Left cardiac atrium (tissue), 4 donors: ENCODE results near the gene SLC44A1. TPM values are rescaled to one million over a fixed set of nuclear protein-coding genes. Genes with fewer than 3 reads are reported as not detected.

Experiments
- ATAC-seq, 2 donors: fragments of 200-7000 bp; cut with Tn5 transposase; one replicate each; pipeline ENCODE4 v1.9.1; 2020; ENCODE audit warnings: mild to moderate bottlenecking in 2 of 2, moderate library complexity in 2 of 2
- DNase-seq: peaks from one replicate; pipeline ENCODE4 v3.0.0-alpha.2; 2020
- intact Hi-C, 2 donors: fragments of 100-400 bp; cut with DNase I; formaldehyde crosslinking; loops; one replicate each; pipeline versions ENCODE4 v1.14.1 to v1.15.1; 2022 to 2023
- total RNA-seq, 2 donors: library from RNA; stranded (reverse); fragmentation: NEBNext Ultra II Directional; extraction: Animal tissue kit (Norgen Biotek cat#: 25700); gene quantifications; one replicate each; pipeline ENCODE4 v1.2.1, GENCODE V29; 2021
- donor health status: DM: no; HTN: yes; CAD: no.
- donor health status: DM: no; HTN: yes; CAD: no; lungs with severe emphysema.
- donor health status: DM: yes; HTN: yes; CAD: no.
- donor health status: Dilated cardiomyopathy.

Gene SLC44A1
- total RNA-seq, 2 donors from 2014 or later: 16.9 to 17.3 TPM

- intact Hi-C loops: loop anchor here (10.0 kb wide), 4 partner anchors 349 to 629 kb away; partner anchors contain the start of gene ABCA1 (in 1 of the 2)
- ATAC-seq: peak; percentile 19 to 47
- DNase-seq: no peak
These were observed 169.1 kb downstream of the SLC44A1 start for GRCh38 chr9:105413525-105413924.

GRCh38 chr9:105414947-105415661, 170.7 kb downstream of the SLC44A1 start:
- peak; percentile 45 for DNase-seq
- ATAC-seq: peak; percentile 76 to 78
- intact Hi-C loops: loop anchor here (1.0 to 10.0 kb wide), 7 partner anchors 255 to 630 kb away; partner anchors contain the start of gene ABCA1 (in 1 of the 2)

GRCh38 chr9:105415662-105415980, 171.2 kb downstream of the SLC44A1 start:
- DNase-seq: no peak
- intact Hi-C loops: loop anchor here (1.0 to 10.0 kb wide), 7 partner anchors 255 to 631 kb away; partner anchors contain the start of gene ABCA1 (in 1 of the 2)
- no peak for ATAC-seq

- ATAC-seq (no peak), DNase-seq (no peak)
- intact Hi-C loops: loop anchor here (5.0 to 10.0 kb wide), 6 partner anchors 260 to 632 kb away; partner anchors contain the start of gene ABCA1 (in 1 of the 2)
These were observed 172.4 kb downstream of the SLC44A1 start for GRCh38 chr9:105416840-105417239.

GRCh38 chr9:105418588-105419500, 174.4 kb downstream of the SLC44A1 start:
- no peak for ATAC-seq
- intact Hi-C loops: loop anchor here (5.0 to 10.0 kb wide), 6 partner anchors 262 to 634 kb away; partner anchors contain the start of gene ABCA1 (in 1 of the 2)
- no peak for DNase-seq

- DNase-seq: no peak
- ATAC-seq: no peak
- intact Hi-C loops: loop anchor here (5.0 to 10.0 kb wide), 6 partner anchors 263 to 635 kb away; partner anchors contain the start of gene ABCA1 (in 1 of the 2)
These were observed 175.6 kb downstream of the SLC44A1 start for GRCh38 chr9:105419816-105420597.

GRCh38 chr9:105421154-105421553, 176.7 kb downstream of the SLC44A1 start:
- DNase-seq: no peak
- intact Hi-C loops: no loop called here
- ATAC-seq: no peak

- ATAC-seq (no peak), DNase-seq (no peak)
- intact Hi-C loops: no loop called here
These were observed 177.4 kb downstream of the SLC44A1 start for GRCh38 chr9:105421864-105422263.

GRCh38 chr9:105425816-105426433, 181.5 kb downstream of the SLC44A1 start:
- intact Hi-C loops: no loop called here
- no peak for DNase-seq
- ATAC-seq: peak in 1 of 2 donors; percentile 39

- ATAC-seq (no peak), DNase-seq (no peak)
- intact Hi-C loops: no loop called here
These were observed 182.2 kb downstream of the SLC44A1 start for GRCh38 chr9:105426657-105427056.

GRCh38 chr9:105431424-105432246, 187.2 kb downstream of the SLC44A1 start:
- ATAC-seq: no peak
- no peak for DNase-seq
- intact Hi-C loops: no loop called here

- no peak for ATAC-seq
- intact Hi-C loops: no loop called here
- no peak for DNase-seq
These were observed 187.9 kb downstream of the SLC44A1 start for GRCh38 chr9:105432247-105432842.

GRCh38 chr9:105435453-105435852, 191.0 kb downstream of the SLC44A1 start:
- ATAC-seq (no peak), DNase-seq (no peak)
- intact Hi-C loops: no loop called here

- DNase-seq: no peak
- no peak for ATAC-seq
- intact Hi-C loops: no loop called here
These were observed 192.3 kb downstream of the SLC44A1 start for GRCh38 chr9:105436783-105437182.

GRCh38 chr9:105437704-105438103, 193.3 kb downstream of the SLC44A1 start:
- no peak for DNase-seq
- no peak for ATAC-seq
- intact Hi-C loops: no loop called here

- intact Hi-C loops: no loop called here
- DNase-seq: no peak
- ATAC-seq: peak in 1 of 2 donors; percentile 72
These were observed 193.8 kb downstream of the SLC44A1 start for GRCh38 chr9:105438141-105438806.

- ATAC-seq: peak; percentile 86 to 87
- intact Hi-C loops: no loop called here
- DNase-seq: no peak
These were observed 195.0 kb downstream of the SLC44A1 start for GRCh38 chr9:105439428-105439827.
